GM19035 (cell line): ENCODE measurements around the gene PFDN2.

Experiments used
- ATAC-seq: cut with Tn5 transposase; IDR thresholded peaks from one replicate; pipeline ENCODE4 v1.9.1; 2021; ENCODE audit not compliant: unreplicated experiment

Gene PFDN2

GRCh38 chr1:161117759-161118581 is at the start of gene PFDN2, which contains the start of gene NIT1:
Gene PFDN2, minus strand, starts transcription at chr1:161118037. Its CDS starts 11 bp downstream, at chr1:161118026.
Gene NIT1, plus strand, starts transcription at chr1:161118105. Its CDS starts 72 bp downstream, at chr1:161118177.
- peak; percentile 76 for ATAC-seq

- ATAC-seq = peak; percentile 8
Measured at GRCh38 chr1:161166669-161167548, 49.1 kb upstream of the PFDN2 start.

GRCh38 chr1:161165742-161166668 is 48.2 kb upstream of the PFDN2 start, which contains the start of gene PPOX:
Gene PPOX, plus strand, starts transcription at chr1:161166426. Its CDS starts 422 bp downstream, at chr1:161166848.
- ATAC-seq = peak; percentile 96

- no peak for ATAC-seq
Measured at GRCh38 chr1:161164901-161165610, 47.2 kb upstream of the PFDN2 start.

GRCh38 chr1:161163793-161164192 is 46.0 kb upstream of the PFDN2 start:
- no peak for ATAC-seq

- ATAC-seq = no peak
Measured at GRCh38 chr1:161162806-161163205, 45.0 kb upstream of the PFDN2 start.

GRCh38 chr1:161162052-161162451 is 44.2 kb upstream of the PFDN2 start:
- no peak for ATAC-seq

GRCh38 chr1:161161652-161162051 is 43.8 kb upstream of the PFDN2 start:
- no peak for ATAC-seq

GRCh38 chr1:161160671-161161145 is 42.9 kb upstream of the PFDN2 start:
- ATAC-seq = no peak

GRCh38 chr1:161159913-161160243 is 42.0 kb upstream of the PFDN2 start:
- no peak for ATAC-seq

- peak; percentile 85 for ATAC-seq
Measured at GRCh38 chr1:161159087-161159912, 41.5 kb upstream of the PFDN2 start, which contains the start of gene USP21. Gene USP21, plus strand, starts transcription at chr1:161159500. Its CDS starts 1,141 bp downstream, at chr1:161160641.

- no peak for ATAC-seq
Measured at GRCh38 chr1:161158316-161159010, 40.6 kb upstream of the PFDN2 start.

GRCh38 chr1:161157867-161158266 is 40.0 kb upstream of the PFDN2 start:
- ATAC-seq = no peak

GRCh38 chr1:161153682-161154337 is 36.0 kb upstream of the PFDN2 start, which contains the start of gene UFC1:
Gene UFC1, plus strand, starts transcription at chr1:161153978. Its CDS starts 20 bp downstream, at chr1:161153998.
- ATAC-seq = peak; percentile 88

- ATAC-seq = peak; percentile 15
Measured at GRCh38 chr1:161153176-161153575, 35.3 kb upstream of the PFDN2 start.

GRCh38 chr1:161145832-161146231 is 28.0 kb upstream of the PFDN2 start:
- ATAC-seq = no peak

GRCh38 chr1:161140755-161141400 is 23.0 kb upstream of the PFDN2 start:
- no peak for ATAC-seq
